Stimulated activated CD4-positive, alpha-beta T cell treated with anti-CD3 and anti-CD28 coated beads, Interleukin-1b, Interleukin-23, amount 100 ng/mL, for 48 hours (primary cell): ENCODE data around the gene RAB6B.

ENCODE experiments used
- DNase-seq: peaks from one replicate; pipeline ENCODE4 v3.0.0-alpha.2; 2020

The RAB6B gene

GRCh38 chr3:133895208-133896001 lies at the start of gene RAB6B:
RAB6B (minus strand) TSS chr3:133895882; CDS start chr3:133895466, 416 bp downstream.
- no peak for DNase-seq

DNA sequence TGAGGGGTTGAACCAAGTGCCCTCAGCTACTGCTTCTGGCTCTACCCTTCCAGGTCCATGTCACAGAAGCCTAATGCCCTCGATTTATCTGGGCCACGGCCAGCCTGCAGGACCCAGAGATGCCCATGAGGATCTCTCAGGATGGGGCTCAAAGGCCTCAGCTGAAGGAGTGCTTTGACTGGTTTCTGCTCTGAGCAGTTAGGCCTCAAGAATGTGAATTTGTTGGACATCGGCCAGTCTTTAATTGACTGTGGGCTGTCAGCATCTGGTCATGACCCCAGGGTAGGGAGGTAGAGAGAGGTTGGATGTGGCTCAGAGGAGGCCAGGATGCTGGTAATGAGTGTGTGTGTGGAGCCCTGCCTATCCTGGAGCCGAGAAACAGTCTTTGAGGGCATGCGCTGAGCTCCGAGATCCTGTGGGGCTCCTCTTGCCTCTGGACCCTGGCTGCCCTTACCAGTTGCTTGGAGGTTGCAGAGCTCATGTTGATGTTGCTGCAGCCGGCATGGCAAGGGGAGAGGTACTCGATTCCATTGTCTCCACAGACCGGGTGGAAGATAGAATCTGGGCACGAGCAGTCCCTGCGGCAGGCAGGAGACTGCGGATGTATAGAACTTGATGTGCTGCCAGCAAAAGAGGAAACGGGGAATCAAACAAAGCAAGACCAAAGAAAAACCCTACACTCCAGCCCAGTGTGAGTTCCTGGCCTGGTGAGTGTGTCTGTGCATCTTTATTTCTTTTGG lies 49.1 kb upstream of the RAB6B start:
- no peak for DNase-seq

GRCh38 chr3:133944181-133944580 lies 48.5 kb upstream of the RAB6B start:
- DNase-seq, result no peak

- no peak for DNase-seq
Observed at GRCh38 chr3:133943639-133944141, 48.0 kb upstream of the RAB6B start.

GRCh38 chr3:133943031-133943535 lies 47.4 kb upstream of the RAB6B start:
- DNase-seq, result no peak

DNA sequence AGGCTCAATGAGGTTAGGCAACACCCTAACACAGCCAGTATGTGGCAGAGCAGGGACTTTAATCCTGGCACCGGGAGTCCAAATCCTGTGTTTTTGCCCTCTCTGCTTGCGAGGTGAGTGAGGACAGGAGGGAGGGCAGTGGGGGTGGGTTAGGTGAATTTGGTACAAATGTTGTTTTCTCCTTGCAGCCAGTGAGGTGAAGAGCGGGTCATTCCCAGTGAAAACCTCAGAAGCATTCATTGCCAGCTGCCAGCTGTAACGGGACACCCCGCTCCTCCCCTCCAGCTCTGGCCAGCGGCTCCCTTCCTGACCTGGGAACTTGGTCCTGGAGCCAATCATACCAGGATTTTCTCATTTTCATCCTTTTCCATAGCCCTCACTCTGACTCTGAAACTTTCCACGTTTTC lies 45.7 kb upstream of the RAB6B start:
- DNase-seq, result no peak

DNA sequence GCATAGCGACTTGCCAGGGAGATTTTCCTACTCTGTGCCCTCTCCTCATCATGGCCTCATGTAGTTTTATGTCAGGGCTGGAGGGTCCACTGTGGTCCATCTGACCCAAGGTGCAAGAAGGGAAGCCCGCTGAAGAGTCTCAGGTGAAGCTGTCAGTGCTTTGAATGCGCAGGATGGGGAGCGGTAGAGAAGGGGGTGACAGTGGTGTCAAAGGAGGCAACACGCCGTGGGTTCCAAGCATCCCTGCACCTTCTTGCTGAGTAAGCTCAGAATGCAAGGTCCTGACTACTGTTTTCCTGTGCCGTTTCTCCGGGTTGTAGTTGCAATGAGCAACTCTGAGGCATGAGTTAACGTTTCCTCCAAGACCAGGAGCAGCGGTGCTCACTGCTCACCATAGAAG lies 44.9 kb upstream of the RAB6B start:
- DNase-seq, result no peak

DNA sequence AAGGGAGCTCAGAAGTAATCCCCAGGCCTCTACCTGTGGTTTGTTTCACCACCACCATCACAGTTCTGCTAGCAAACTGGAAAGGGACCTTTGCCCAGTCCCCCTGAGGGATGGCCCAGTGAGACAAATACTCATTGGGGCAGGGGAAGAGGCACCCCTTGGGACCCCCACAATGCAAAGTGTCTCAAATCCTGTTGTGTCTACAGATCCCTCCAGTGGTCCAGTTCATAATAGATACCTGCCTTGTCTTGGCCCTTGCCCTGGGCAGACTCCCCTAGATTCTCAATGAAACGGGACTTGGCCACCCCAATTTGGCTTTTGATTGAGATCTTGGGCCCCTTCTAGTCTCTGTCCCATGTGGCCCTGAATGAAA lies 43.8 kb upstream of the RAB6B start:
- DNase-seq, result no peak

DNA sequence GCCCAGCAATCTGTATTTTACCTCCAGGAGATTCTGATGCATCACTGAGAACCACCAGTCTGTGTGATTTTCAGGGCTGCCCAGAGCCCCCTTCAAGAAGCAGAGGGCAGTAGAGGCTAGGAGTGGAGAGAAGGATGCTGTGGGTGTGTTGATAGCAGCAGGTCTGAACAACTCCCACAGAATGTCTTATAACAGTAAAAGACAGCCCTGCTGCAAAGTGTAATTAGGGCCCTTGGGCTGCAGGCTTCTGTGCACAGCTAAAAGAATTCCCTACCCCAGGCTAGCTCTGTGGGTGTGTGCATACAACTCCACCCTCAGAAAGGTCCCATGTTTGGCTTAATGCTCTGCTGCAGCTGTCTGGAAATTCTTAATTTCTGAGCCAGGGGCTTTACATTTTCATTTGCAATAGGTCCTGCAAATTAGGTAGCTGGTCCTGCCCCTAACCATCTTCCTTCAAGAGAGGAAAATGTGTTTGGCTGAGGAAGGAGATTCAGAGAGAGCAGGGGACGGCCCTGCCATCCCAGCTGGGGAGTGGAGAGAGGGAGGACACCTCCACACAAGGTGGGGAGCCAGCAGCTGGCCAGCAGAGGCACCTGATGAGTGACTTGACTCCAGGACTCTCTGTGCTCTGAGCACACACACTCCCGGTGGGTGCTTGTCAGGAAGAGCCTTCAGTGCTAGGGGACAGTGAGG lies 43.2 kb upstream of the RAB6B start:
- no peak for DNase-seq

DNA sequence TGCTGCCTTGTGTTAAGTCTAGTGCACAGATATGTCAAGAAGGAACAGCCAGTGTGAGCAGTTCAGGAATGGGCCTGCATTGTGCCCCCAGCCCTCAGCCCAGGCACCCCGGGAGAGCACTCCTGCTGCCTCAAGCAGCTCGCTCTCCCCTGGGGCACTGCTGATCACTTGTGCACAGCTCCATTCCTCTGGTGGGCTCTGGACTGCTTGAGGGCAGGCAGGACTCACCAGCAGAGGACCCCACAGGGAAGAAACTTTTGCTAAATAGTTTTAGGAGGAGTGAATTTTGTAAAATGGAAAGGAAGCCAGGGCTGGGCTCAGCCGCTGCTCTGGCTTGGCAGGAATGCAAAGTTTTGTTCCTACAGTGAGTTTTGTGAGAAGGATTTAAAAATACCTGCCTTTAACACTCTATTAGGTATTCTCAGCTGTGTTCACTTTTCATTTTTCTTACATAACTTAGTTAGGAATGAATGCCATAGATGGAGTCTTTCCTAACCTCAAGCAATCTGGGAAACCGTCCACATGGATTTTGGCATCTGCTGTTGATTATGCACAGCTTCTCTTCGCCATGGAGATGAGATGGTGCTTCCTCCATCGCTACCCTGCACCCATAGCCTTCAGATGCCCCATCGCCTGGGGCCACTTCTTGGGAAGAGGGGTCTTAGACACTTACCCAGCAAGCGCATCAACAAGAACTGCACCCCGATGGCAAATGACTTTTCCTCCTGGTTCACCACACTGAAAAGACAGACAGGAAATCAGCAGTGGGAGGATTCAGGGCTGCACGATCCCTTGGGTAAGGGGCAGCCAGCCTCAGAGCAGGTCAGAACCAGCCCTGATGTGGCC lies 42.3 kb upstream of the RAB6B start:
- DNase-seq, result no peak

- no peak for DNase-seq
Observed at GRCh38 chr3:133937061-133937686, 41.5 kb upstream of the RAB6B start.

- DNase-seq, result no peak
Observed at GRCh38 chr3:133935843-133936769, 40.4 kb upstream of the RAB6B start.

GRCh38 chr3:133934996-133935842 lies 39.5 kb upstream of the RAB6B start:
- no peak for DNase-seq

- DNase-seq, result no peak
Observed at GRCh38 chr3:133934073-133934970, 38.6 kb upstream of the RAB6B start.

GRCh38 chr3:133933097-133934024 lies 37.7 kb upstream of the RAB6B start:
- no peak for DNase-seq

- DNase-seq, result no peak
Observed at GRCh38 chr3:133932009-133932408, 36.3 kb upstream of the RAB6B start.

DNA sequence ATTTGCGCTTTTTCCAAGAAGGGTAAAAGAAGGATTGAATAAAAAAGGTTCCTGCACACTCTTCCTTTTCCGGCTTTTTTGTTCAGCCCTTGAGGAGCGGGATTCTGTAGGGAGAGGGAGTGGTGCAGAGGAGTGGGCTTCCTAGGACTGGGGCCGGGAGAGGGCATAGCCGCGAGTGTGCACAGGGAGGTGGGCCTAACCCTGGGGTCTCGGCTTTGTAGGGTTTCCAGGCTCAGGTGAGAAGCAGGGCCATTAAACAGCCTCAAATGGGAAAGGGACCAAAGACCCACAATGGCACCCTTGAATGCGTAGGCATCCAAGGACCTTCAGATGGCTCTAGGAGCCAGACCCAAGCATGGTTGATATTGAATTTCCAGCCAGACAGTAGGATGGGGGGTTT lies 35.4 kb upstream of the RAB6B start:
- DNase-seq, result no peak
